HPDE6-E6E7 (cell line): ENCODE results near the gene DNAJC18.
A peak's percentile ranks its signal among the peaks of the same experiment; 100 is the strongest.
"Not testable (repeated sequence)": the region's sequence is repeated elsewhere in the genome, so short reads cannot be mapped to it uniquely, and the experiment has no call there.

Source experiments
- DNase-seq: peaks from one replicate; pipeline ENCODE4 v3.0.0; 2011; ENCODE audit warnings: missing footprints; ENCODE audit errors: extremely low spot score

The DNAJC18 gene

GRCh38 chr5:139461176-139461575, 21.9 kb upstream of the DNAJC18 start:
- no peak for DNase-seq

GRCh38 chr5:139460455-139460854, 21.1 kb upstream of the DNAJC18 start:
- DNase-seq: no peak

- DNase-seq: no peak
These were observed 20.2 kb upstream of the DNAJC18 start for GRCh38 chr5:139459451-139459934.

GRCh38 chr5:139458580-139459407, 19.5 kb upstream of the DNAJC18 start:
- DNase-seq: no peak

GRCh38 chr5:139457653-139458306, 18.5 kb upstream of the DNAJC18 start:
- DNase-seq: no peak

GRCh38 chr5:139457241-139457640, 17.9 kb upstream of the DNAJC18 start:
- DNase-seq: no peak

- no peak for DNase-seq
These were observed 17.5 kb upstream of the DNAJC18 start for GRCh38 chr5:139456776-139457175.

- no peak for DNase-seq
These were observed 15.4 kb upstream of the DNAJC18 start for GRCh38 chr5:139454568-139455290.

GRCh38 chr5:139453683-139454567, 14.6 kb upstream of the DNAJC18 start:
- DNase-seq: no peak

- no peak for DNase-seq
These were observed 12.7 kb upstream of the DNAJC18 start for GRCh38 chr5:139451878-139452660.

GRCh38 chr5:139451176-139451575, 11.9 kb upstream of the DNAJC18 start:
- DNase-seq: no peak

GRCh38 chr5:139446956-139447779, 7.8 kb upstream of the DNAJC18 start:
- DNase-seq: no peak

- DNase-seq: peak; percentile 68
These were observed 6.2 kb upstream of the DNAJC18 start for GRCh38 chr5:139445325-139446170.

- DNase-seq: no peak
These were observed 4.6 kb upstream of the DNAJC18 start for GRCh38 chr5:139443831-139444453.

GRCh38 chr5:139440416-139440815, 1.1 kb upstream of the DNAJC18 start:
- DNase-seq: not testable (repeated sequence)

- no peak for DNase-seq
These were observed 665 bp downstream of the DNAJC18 start for GRCh38 chr5:139438707-139439012.

GRCh38 chr5:139435676-139436075, 3.6 kb downstream of the DNAJC18 start:
- no peak for DNase-seq

GRCh38 chr5:139431706-139432105, 7.6 kb downstream of the DNAJC18 start:
- no peak for DNase-seq
